ENCODE data around the gene SCAF11.

- no peak for TF ChIP-seq CTCF (IDR thresholded peaks at IDR 0.05)
- TF ChIP-seq POLR2A (IDR thresholded peaks at IDR 0.05), result no peak
These were observed 14.9 kb upstream of the SCAF11 start for GRCh38 chr12:46005151-46005797.
